Right renal cortex interstitium (tissue), 3 donors: ENCODE results near the gene GALNT7. TPM values are rescaled to one million over a fixed set of nuclear protein-coding genes. Genes with fewer than 3 reads are reported as not detected.
A peak's percentile ranks its signal among the peaks of the same experiment; 100 is the strongest.

ENCODE experiments used
- DNase-seq, 3 donors: peaks; one replicate each; pipeline ENCODE4 v3.0.0-alpha.2; 2013; ENCODE audit warnings: low read depth in 3 of 3, low spot score in 2 of 3
- polyA plus RNA-seq, 3 donors: library from polyadenylated mRNA; unstranded; fragments of 120-200 nt; gene quantifications; one replicate each; pipeline ENCODE4 v1.2.1, GENCODE V29; 2013; ENCODE audit not compliant: insufficient read length in 3 of 3

Gene GALNT7
- polyA plus RNA-seq, 3 donors: 33.6 to 38.0 (median 37.1) TPM

- no peak for DNase-seq
Measured at GRCh38 chr4:173288296-173288695, 119.7 kb downstream of the GALNT7 start.

GRCh38 chr4:173288698-173289352, 120.2 kb downstream of the GALNT7 start:
- no peak for DNase-seq

- no peak for DNase-seq
Measured at GRCh38 chr4:173289353-173289727, 120.7 kb downstream of the GALNT7 start.

- DNase-seq: no peak
Measured at GRCh38 chr4:173291899-173292298, 123.3 kb downstream of the GALNT7 start.

- no peak for DNase-seq
Measured at GRCh38 chr4:173293663-173294062, 125.1 kb downstream of the GALNT7 start.

- no peak for DNase-seq
Measured at GRCh38 chr4:173294444-173294843, 125.8 kb downstream of the GALNT7 start.

GRCh38 chr4:173301518-173302201, 133.0 kb downstream of the GALNT7 start:
- DNase-seq: peak; percentile 21 to 30 (median 27)

- DNase-seq: no peak
Measured at GRCh38 chr4:173307778-173308177, 139.2 kb downstream of the GALNT7 start.

- no peak for DNase-seq
Measured at GRCh38 chr4:173311368-173311767, 142.8 kb downstream of the GALNT7 start.

- no peak for DNase-seq
Measured at GRCh38 chr4:173314715-173315114, 146.1 kb downstream of the GALNT7 start.

GRCh38 chr4:173316060-173316459, 147.4 kb downstream of the GALNT7 start:
- no peak for DNase-seq

GRCh38 chr4:173317004-173317403, 148.4 kb downstream of the GALNT7 start:
- no peak for DNase-seq

GRCh38 chr4:173318240-173318639, 149.6 kb downstream of the GALNT7 start:
- no peak for DNase-seq

- DNase-seq: no peak
Measured at GRCh38 chr4:173318648-173319211, 150.1 kb downstream of the GALNT7 start.

GRCh38 chr4:173319696-173320095, 151.1 kb downstream of the GALNT7 start:
- DNase-seq: no peak

GRCh38 chr4:173325007-173325736, 156.6 kb downstream of the GALNT7 start:
- DNase-seq: no peak

- no peak for DNase-seq
Measured at GRCh38 chr4:173328236-173328901, 159.8 kb downstream of the GALNT7 start.

- DNase-seq: no peak
Measured at GRCh38 chr4:173330590-173330989, 162.0 kb downstream of the GALNT7 start.

- DNase-seq: no peak
Measured at GRCh38 chr4:173332021-173332487, 163.4 kb downstream of the GALNT7 start.

- no peak for DNase-seq
Measured at GRCh38 chr4:173332963-173333657, 164.5 kb downstream of the GALNT7 start.
